K562 (cell line): Measurements from ENCODE around the gene LGALS8. TPM values are rescaled to one million over a fixed set of nuclear protein-coding genes. Genes with fewer than 3 reads are reported as not detected.

Experiments
- EZH2 ChIP-seq: IDR thresholded peaks from 2 replicates; pipeline ENCODE4 v1.6.1; 2012; ENCODE audit warnings: low read depth, mild to moderate bottlenecking, inconsistent platforms, low read length, borderline replicate concordance
- MTA3 ChIP-seq: fragments of 450-650 bp; formaldehyde crosslinking; IDR thresholded peaks from 2 replicates; pipeline ENCODE4 v1.6.1; 2017; ENCODE audit warnings: mild to moderate bottlenecking, borderline replicate concordance
- SP2 ChIP-seq: IDR thresholded peaks from 2 replicates; pipeline ENCODE4 v1.6.1; 2011; ENCODE audit warnings: mild to moderate bottlenecking, low read depth, low read length, moderate library complexity; ENCODE audit not compliant: poor library complexity, severe bottlenecking; ENCODE audit errors: extremely low read depth
- ZNF274 ChIP-seq: IDR thresholded peaks from 2 replicates; pipeline ENCODE4 v1.6.1; 2011; ENCODE audit warnings: low read depth, mild to moderate bottlenecking, low read length, moderate library complexity, borderline replicate concordance
- ZNF551 ChIP-seq: fragments of 250-450 bp; sonication (Bioruptor Pico); IDR thresholded peaks from 2 replicates; pipeline ENCODE4 v1.5.0; 2021; ENCODE audit warnings: mild to moderate bottlenecking, moderate library complexity
- ZNF586 ChIP-seq: fragments of 450-650 bp; formaldehyde crosslinking; conservative IDR thresholded peaks from 2 replicates; pipeline ENCODE4 v1.4.0; 2020; ENCODE audit warnings: mild to moderate bottlenecking, moderate library complexity
- polyA plus RNA-seq, 8 experiments: library from polyadenylated mRNA; depleted of rRNA in 4 of 8; stranded (reverse) in 5 of 8; unstranded in 3 of 8; fragments of >200 nt; fragmentation: Nextera tagmentation in 2 of 8; fragmentation: Illumina TruSeq in 1 of 8; extraction: Ambion mirVana in 2 of 8; extraction: Trizol in 1 of 8; gene quantifications; 2 replicates each; pipeline versions ENCODE4 v1.2.1 to v1.2.3, GENCODE V29; 2011 to 2014; ENCODE audit warnings: inconsistent platforms in 1 of 8, missing spikeins in 1 of 8
- total RNA-seq, 7 experiments: library from RNA; depleted of rRNA in 6 of 7; stranded (reverse); fragments of >200 nt in 6 of 7; fragmentation: Illumina TruSeq in 2 of 7; extraction: Trizol in 2 of 7; gene quantifications; 2 replicates each; pipeline versions ENCODE4 v1.2.1 to v1.2.3, GENCODE V29; 2011 to 2021; ENCODE audit warnings: low replicate concordance in 1 of 7
- TF ChIP-seq, protein P1 (sequence below): fragments of 450-650 bp; formaldehyde crosslinking; IDR thresholded peaks from 2 replicates; pipeline ENCODE4 v1.4.0; 2020; ENCODE audit warnings: mild to moderate bottlenecking, moderate library complexity
- TF ChIP-seq, protein P2 (sequence below), 2 experiments: fragments of 450-650 bp; formaldehyde crosslinking in 1 of 2; IDR thresholded peaks; 2 replicates each; pipeline versions ENCODE4 v1.4.0 to v1.6.1; 2014 to 2020; ENCODE audit warnings: mild to moderate bottlenecking in 2 of 2, borderline replicate concordance in 1 of 2, low read depth in 1 of 2
- TF ChIP-seq, protein P3 (sequence below): fragments of 250-450 bp; sonication (Bioruptor Pico); IDR thresholded peaks from 2 replicates; pipeline ENCODE4 v1.9.0; 2021; ENCODE audit warnings: mild to moderate bottlenecking
- TF ChIP-seq, protein P4 (sequence below): sonication (generic); formaldehyde crosslinking; IDR thresholded peaks from 2 replicates; pipeline ENCODE4 v1.8.0; 2023; ENCODE audit warnings: mild to moderate bottlenecking, missing genetic modification reagents
- TF ChIP-seq, protein P5 (sequence below): fragments of 250-450 bp; sonication (Bioruptor Pico); IDR thresholded peaks from 2 replicates; pipeline ENCODE4 v1.8.0; 2021; ENCODE audit warnings: moderate library complexity, mild to moderate bottlenecking, inconsistent platforms
- TF ChIP-seq, protein P6 (sequence below): sonication (generic); formaldehyde crosslinking; IDR thresholded peaks from 2 replicates; pipeline ENCODE4 v1.8.1; 2023; ENCODE audit warnings: mild to moderate bottlenecking, missing genetic modification reagents

LGALS8 gene
- total and polyA plus RNA-seq, 9 of the 15 experiments (the other 6 are each of a cell fraction or from before 2014, with no cell fraction given), result 57.4 to 87.7 (median 70.3) TPM

DNA sequence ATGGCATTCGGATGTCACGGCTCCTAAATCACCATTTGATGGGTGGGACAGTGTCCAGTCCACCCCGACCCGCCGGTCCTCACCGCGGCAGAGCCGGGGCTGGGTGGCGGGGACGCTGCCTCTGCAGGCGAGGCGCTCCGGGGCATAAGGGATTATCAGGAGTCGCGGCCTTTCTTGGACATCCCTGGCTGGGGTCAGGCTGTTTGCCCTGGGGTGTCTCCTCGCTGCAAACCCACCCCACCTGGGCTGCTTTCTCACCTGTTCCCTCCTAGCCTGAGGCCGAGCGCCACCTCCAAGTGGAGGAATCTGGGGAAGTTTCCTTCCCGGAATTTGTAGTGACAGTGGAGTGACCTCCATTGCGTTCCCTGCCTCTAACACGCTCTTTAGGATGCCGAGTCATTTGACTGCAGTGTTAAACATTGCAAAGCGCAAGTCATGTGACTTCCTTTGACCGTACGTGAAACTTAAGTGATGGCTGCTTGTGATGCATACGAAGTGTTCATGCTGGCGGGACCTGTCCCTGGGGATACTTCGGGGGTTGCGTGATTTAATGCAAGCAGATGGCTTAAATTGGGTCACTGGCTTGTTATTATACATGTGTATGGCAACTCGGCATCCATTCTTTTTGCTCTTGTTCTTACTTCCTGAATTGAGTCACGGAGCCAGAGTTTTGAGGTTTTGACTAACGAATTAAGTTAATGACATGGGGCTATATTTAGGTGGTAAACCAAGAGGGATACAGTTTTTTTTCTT, 536 bp downstream of the LGALS8 start (continued):
- TF ChIP-seq MTA3 (no peak; the same call in 1 of the 2 replicates), ZNF551 (no peak), EZH2 (no peak), ZNF586 (CRISPR knock-in tag) (no peak), ZNF274 (no peak), SP2 (no peak)
- TF ChIP-seq, protein P1, sequence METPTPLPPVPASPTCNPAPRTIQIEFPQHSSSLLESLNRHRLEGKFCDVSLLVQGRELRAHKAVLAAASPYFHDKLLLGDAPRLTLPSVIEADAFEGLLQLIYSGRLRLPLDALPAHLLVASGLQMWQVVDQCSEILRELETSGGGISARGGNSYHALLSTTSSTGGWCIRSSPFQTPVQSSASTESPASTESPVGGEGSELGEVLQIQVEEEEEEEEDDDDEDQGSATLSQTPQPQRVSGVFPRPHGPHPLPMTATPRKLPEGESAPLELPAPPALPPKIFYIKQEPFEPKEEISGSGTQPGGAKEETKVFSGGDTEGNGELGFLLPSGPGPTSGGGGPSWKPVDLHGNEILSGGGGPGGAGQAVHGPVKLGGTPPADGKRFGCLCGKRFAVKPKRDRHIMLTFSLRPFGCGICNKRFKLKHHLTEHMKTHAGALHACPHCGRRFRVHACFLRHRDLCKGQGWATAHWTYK (CRISPR knock-in tag), result peak; percentile 36; the same call in 1 of the 2 replicates
- TF ChIP-seq, protein P2, sequence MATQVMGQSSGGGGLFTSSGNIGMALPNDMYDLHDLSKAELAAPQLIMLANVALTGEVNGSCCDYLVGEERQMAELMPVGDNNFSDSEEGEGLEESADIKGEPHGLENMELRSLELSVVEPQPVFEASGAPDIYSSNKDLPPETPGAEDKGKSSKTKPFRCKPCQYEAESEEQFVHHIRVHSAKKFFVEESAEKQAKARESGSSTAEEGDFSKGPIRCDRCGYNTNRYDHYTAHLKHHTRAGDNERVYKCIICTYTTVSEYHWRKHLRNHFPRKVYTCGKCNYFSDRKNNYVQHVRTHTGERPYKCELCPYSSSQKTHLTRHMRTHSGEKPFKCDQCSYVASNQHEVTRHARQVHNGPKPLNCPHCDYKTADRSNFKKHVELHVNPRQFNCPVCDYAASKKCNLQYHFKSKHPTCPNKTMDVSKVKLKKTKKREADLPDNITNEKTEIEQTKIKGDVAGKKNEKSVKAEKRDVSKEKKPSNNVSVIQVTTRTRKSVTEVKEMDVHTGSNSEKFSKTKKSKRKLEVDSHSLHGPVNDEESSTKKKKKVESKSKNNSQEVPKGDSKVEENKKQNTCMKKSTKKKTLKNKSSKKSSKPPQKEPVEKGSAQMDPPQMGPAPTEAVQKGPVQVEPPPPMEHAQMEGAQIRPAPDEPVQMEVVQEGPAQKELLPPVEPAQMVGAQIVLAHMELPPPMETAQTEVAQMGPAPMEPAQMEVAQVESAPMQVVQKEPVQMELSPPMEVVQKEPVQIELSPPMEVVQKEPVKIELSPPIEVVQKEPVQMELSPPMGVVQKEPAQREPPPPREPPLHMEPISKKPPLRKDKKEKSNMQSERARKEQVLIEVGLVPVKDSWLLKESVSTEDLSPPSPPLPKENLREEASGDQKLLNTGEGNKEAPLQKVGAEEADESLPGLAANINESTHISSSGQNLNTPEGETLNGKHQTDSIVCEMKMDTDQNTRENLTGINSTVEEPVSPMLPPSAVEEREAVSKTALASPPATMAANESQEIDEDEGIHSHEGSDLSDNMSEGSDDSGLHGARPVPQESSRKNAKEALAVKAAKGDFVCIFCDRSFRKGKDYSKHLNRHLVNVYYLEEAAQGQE (IDR thresholded peaks at IDR 0.05; ENCODE audit: borderline replicate concordance), result peak; percentile 59
- TF ChIP-seq, protein P2 (CRISPR knock-in tag; IDR thresholded peaks at IDR 0.05; ENCODE audit: low read depth), result no peak; the same call in 1 of the 2 replicates
- TF ChIP-seq, protein P3, sequence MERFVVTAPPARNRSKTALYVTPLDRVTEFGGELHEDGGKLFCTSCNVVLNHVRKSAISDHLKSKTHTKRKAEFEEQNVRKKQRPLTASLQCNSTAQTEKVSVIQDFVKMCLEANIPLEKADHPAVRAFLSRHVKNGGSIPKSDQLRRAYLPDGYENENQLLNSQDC (CRISPR knock-in tag), result peak; percentile 20; the same call in 1 of the 2 replicates
- TF ChIP-seq, protein P4, sequence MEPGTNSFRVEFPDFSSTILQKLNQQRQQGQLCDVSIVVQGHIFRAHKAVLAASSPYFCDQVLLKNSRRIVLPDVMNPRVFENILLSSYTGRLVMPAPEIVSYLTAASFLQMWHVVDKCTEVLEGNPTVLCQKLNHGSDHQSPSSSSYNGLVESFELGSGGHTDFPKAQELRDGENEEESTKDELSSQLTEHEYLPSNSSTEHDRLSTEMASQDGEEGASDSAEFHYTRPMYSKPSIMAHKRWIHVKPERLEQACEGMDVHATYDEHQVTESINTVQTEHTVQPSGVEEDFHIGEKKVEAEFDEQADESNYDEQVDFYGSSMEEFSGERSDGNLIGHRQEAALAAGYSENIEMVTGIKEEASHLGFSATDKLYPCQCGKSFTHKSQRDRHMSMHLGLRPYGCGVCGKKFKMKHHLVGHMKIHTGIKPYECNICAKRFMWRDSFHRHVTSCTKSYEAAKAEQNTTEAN (CRISPR knock-in tag), result peak; percentile 89; the same call in 1 of the 2 replicates
- TF ChIP-seq, protein P5, sequence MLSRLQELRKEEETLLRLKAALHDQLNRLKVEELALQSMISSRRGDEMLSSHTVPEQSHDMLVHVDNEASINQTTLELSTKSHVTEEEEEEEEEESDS (CRISPR knock-in tag), result no peak
- TF ChIP-seq, protein P6, sequence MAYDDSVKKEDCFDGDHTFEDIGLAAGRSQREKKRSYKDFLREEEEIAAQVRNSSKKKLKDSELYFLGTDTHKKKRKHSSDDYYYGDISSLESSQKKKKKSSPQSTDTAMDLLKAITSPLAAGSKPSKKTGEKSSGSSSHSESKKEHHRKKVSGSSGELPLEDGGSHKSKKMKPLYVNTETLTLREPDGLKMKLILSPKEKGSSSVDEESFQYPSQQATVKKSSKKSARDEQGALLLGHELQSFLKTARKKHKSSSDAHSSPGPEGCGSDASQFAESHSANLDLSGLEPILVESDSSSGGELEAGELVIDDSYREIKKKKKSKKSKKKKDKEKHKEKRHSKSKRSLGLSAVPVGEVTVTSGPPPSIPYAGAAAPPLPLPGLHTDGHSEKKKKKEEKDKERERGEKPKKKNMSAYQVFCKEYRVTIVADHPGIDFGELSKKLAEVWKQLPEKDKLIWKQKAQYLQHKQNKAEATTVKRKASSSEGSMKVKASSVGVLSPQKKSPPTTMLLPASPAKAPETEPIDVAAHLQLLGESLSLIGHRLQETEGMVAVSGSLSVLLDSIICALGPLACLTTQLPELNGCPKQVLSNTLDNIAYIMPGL (CRISPR knock-in tag), result peak; percentile 51; the same call in 1 of the 2 replicates
